GM19328 (cell line): ENCODE results near the gene TVP23C.

Experiments
- ATAC-seq: cut with Tn5 transposase; IDR thresholded peaks from one replicate; pipeline ENCODE4 v1.9.1; 2021; ENCODE audit warnings: mild to moderate bottlenecking, moderate library complexity; ENCODE audit not compliant: unreplicated experiment

TVP23C gene

GRCh38 chr17:15496735-15497670, 66.3 kb downstream of the TVP23C start:
- ATAC-seq: no peak

- no peak for ATAC-seq
Measured at GRCh38 chr17:15494821-15495220, 68.5 kb downstream of the TVP23C start.

- no peak for ATAC-seq
Measured at GRCh38 chr17:15493693-15494035, 69.6 kb downstream of the TVP23C start.

- no peak for ATAC-seq
Measured at GRCh38 chr17:15492791-15493692, 70.2 kb downstream of the TVP23C start.

- ATAC-seq: no peak
Measured at GRCh38 chr17:15492186-15492585, 71.1 kb downstream of the TVP23C start.

- ATAC-seq: no peak
Measured at GRCh38 chr17:15490634-15491261, 72.5 kb downstream of the TVP23C start.

- no peak for ATAC-seq
Measured at GRCh38 chr17:15488557-15488956, 74.7 kb downstream of the TVP23C start.

- ATAC-seq: no peak
Measured at GRCh38 chr17:15485045-15485444, 78.2 kb downstream of the TVP23C start.

- no peak for ATAC-seq
Measured at GRCh38 chr17:15483431-15483830, 79.9 kb downstream of the TVP23C start.

- ATAC-seq: no peak
Measured at GRCh38 chr17:15482476-15482875, 80.8 kb downstream of the TVP23C start.

GRCh38 chr17:15481481-15481880, 81.8 kb downstream of the TVP23C start:
- no peak for ATAC-seq

GRCh38 chr17:15480204-15480603, 83.1 kb downstream of the TVP23C start:
- ATAC-seq: no peak

- no peak for ATAC-seq
Measured at GRCh38 chr17:15479703-15480102, 83.6 kb downstream of the TVP23C start.

- no peak for ATAC-seq
Measured at GRCh38 chr17:15478845-15479244, 84.4 kb downstream of the TVP23C start.

- no peak for ATAC-seq
Measured at GRCh38 chr17:15475631-15476354, 87.5 kb downstream of the TVP23C start.

- no peak for ATAC-seq
Measured at GRCh38 chr17:15472891-15473290, 90.4 kb downstream of the TVP23C start.

- no peak for ATAC-seq
Measured at GRCh38 chr17:15470536-15470935, 92.7 kb downstream of the TVP23C start.

- ATAC-seq: no peak
Measured at GRCh38 chr17:15469260-15469659, 94.0 kb downstream of the TVP23C start.

GRCh38 chr17:15468126-15468525, 95.2 kb downstream of the TVP23C start:
- ATAC-seq: no peak

- ATAC-seq: no peak
Measured at GRCh38 chr17:15467592-15467991, 95.7 kb downstream of the TVP23C start, which contains the start of gene CDRT4. TSS of gene CDRT4 (minus strand) at chr17:15467621. CDS start at chr17:15440238, 27,383 bp downstream.
